DND-41 (cell line): Measurements from ENCODE around the gene PBX3.

ENCODE experiments used
- CTCF ChIP-seq: IDR thresholded peaks from 2 replicates; pipeline ENCODE4 v1.5.1; 2012; ENCODE audit warnings: borderline replicate concordance, low read length, moderate library complexity, mild to moderate bottlenecking; ENCODE audit not compliant: poor library complexity, severe bottlenecking; ENCODE audit errors: extremely low read depth
- EZH2 ChIP-seq: IDR thresholded peaks from 3 replicates; pipeline ENCODE4 v1.6.1; 2012; ENCODE audit warnings: borderline replicate concordance, low read depth, mild to moderate bottlenecking, moderate library complexity, low read length, inconsistent platforms; ENCODE audit not compliant: severe bottlenecking

- TF ChIP-seq CTCF = no peak
- no peak for TF ChIP-seq EZH2
Measured at GRCh38 chr9:125932746-125933455, 185.7 kb downstream of the PBX3 start.
